ENCODE measurements around the gene PRR7. TPM values are rescaled to one million over a fixed set of nuclear protein-coding genes. Genes with fewer than 3 reads are reported as not detected.

PRR7 gene
- total and polyA plus RNA-seq, 2 experiments from 2014 or later = 7.6 to 9.7 TPM

- Histone ChIP-seq H2AFZ (no peak overlapping the region), H3K79me2 (replicated peaks; ENCODE audit: insufficient read depth) (no peaks in the 10 kb centered on the region), H3K27ac (ENCODE audit: low read depth) (no peak overlapping the region), H3K36me3 (ENCODE audit: insufficient read depth) (no peaks in the 10 kb centered on the region), H3K4me2 (no peak overlapping the region), H3K27me3 (ENCODE audit: insufficient read depth) (peaks cover 22% of the 10 kb centered on the region), H3K4me3 (no peak overlapping the region), H4K20me1 (replicated peaks; ENCODE audit: insufficient read depth) (no peaks in the 10 kb centered on the region; the same call in 1 of the 2 replicates), H3F3A (replicated peaks; ENCODE audit: low read depth) (peaks cover 11% of the 10 kb centered on the region; the same call in 1 of the 2 replicates), H3K9me2 (ENCODE audit: insufficient read depth) (no peaks in the 10 kb centered on the region), H3K4me1 (ENCODE audit: insufficient read depth) (peaks cover 23% of the 10 kb centered on the region)
- peaks cover 28% of the 10 kb centered on the region for H3K4me1 Mint-ChIP-seq
- peaks cover 6% of the 10 kb centered on the region for H3K36me3 Mint-ChIP-seq (ENCODE audit: low read depth)
- H3K27me3 Mint-ChIP-seq (ENCODE audit: insufficient read depth, low read depth, poor library complexity) = peaks cover 28% of the 10 kb centered on the region
- no peak for DNase-seq (ENCODE audit: low spot score)
- H3K27ac Mint-ChIP-seq = no peak overlapping the region
- TF ChIP-seq NANOG (IDR thresholded peaks at IDR 0.05; ENCODE audit: borderline replicate concordance) (no peak), CREB1 (CRISPR knock-in tag; IDR thresholded peaks at IDR 0.05; ENCODE audit: low read depth) (no peak), EZH2phosphoT487 (IDR thresholded peaks at IDR 0.05; ENCODE audit: unreplicated experiment) (no peak), ZNF114 (CRISPR knock-in tag; IDR thresholded peaks at IDR 0.05) (no peak), CTCF (conservative IDR thresholded peaks at IDR 0.05; ENCODE audit: low read depth in 2 of 2) (no peak), ETS1 (IDR thresholded peaks at IDR 0.05) (no peak), ZNF462 (CRISPR knock-in tag; IDR thresholded peaks at IDR 0.05) (no peak), EZH2 (IDR thresholded peaks at IDR 0.05; ENCODE audit: low read depth, unreplicated experiment) (no peak), POLR2AphosphoS5 (IDR thresholded peaks at IDR 0.05; ENCODE audit: low read depth) (no peak), ZNF331 (CRISPR knock-in tag; IDR thresholded peaks at IDR 0.05; ENCODE audit: low read depth) (no peak), REST (IDR thresholded peaks at IDR 0.05; ENCODE audit: unreplicated experiment) (no peak), STAT1 (IDR thresholded peaks at IDR 0.05; ENCODE audit: unreplicated experiment) (no peak), JUNB (IDR thresholded peaks at IDR 0.05; ENCODE audit: unreplicated experiment) (no peak)
- H3K9me3 Mint-ChIP-seq = no peaks in the 10 kb centered on the region
- no peak for ATAC-seq
- no peak overlapping the region; the same call in 2 of the 3 replicates for H3K4me3 Mint-ChIP-seq
Measured at GRCh38 chr5:177501874-177502678, 55.5 kb downstream of the PRR7 start.

Data from GM23338 (cell line).